ENCODE results near the gene MROH2A.

DNA sequence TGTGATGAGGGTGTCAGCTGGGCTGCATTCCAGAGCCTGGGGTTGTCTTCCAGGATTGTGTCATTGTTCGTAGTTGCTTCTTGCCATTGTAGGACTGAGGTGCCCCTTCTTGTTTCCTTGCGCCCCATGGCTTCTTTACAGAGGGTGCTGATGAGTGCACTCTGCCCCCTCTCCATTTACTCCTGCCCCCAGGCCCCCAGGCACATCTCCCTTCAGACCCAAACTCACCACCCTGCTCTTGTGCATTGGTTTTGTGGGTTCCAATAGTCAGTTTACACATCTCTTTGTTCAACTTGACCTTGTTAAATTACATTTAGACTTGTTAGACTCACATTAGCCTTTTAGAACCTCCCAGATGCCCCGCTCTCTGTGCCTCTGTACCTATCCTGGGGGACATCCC is 43.1 kb downstream of the MROH2A start:
- TF ChIP-seq, protein P1, sequence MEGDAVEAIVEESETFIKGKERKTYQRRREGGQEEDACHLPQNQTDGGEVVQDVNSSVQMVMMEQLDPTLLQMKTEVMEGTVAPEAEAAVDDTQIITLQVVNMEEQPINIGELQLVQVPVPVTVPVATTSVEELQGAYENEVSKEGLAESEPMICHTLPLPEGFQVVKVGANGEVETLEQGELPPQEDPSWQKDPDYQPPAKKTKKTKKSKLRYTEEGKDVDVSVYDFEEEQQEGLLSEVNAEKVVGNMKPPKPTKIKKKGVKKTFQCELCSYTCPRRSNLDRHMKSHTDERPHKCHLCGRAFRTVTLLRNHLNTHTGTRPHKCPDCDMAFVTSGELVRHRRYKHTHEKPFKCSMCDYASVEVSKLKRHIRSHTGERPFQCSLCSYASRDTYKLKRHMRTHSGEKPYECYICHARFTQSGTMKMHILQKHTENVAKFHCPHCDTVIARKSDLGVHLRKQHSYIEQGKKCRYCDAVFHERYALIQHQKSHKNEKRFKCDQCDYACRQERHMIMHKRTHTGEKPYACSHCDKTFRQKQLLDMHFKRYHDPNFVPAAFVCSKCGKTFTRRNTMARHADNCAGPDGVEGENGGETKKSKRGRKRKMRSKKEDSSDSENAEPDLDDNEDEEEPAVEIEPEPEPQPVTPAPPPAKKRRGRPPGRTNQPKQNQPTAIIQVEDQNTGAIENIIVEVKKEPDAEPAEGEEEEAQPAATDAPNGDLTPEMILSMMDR (IDR thresholded peaks at IDR 0.05) = no peak
- TF ChIP-seq EP300 (IDR thresholded peaks at IDR 0.05) = no peak

Measured in stomach (tissue), 4 donors.